NK-92 (cell line): ENCODE measurements around the gene DGAT2.
"Not testable (repeated sequence)": the region's sequence is repeated elsewhere in the genome, so short reads cannot be mapped to it uniquely, and the experiment has no call there.

Experiments
- DNase-seq: peaks from one replicate; lab custom pipeline; 2025; ENCODE audit not compliant: unreplicated experiment; lab: John Stamatoyannopoulos, UW

DGAT2 gene

DNA sequence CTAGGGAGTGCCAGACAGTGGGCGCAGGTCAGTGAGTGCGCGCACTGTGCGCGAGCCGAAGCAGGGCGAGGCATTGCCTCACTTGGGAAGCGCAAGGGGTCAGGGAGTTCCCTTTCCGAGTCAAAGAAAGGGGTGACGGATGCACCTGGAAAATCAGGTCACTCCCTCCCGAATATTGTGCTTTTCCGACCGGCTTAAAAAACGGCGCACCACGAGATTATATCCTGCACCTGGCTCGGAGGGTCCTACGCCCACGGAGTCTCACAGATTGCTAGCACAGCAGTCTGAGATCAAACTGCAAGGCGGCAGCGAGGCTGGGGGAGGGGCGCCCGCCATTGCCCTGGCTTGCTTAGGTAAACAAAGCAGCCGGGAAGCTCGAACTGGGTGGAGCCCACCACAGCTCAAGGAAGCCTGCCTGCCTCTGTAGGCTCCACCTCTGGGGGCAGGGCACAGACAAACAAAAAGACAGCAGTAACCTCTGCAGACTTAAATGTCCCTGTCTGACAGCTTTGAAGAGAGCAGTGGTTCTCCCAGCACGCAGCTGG, 19.8 kb upstream of the DGAT2 start:
- DNase-seq = not testable (repeated sequence)

DNA sequence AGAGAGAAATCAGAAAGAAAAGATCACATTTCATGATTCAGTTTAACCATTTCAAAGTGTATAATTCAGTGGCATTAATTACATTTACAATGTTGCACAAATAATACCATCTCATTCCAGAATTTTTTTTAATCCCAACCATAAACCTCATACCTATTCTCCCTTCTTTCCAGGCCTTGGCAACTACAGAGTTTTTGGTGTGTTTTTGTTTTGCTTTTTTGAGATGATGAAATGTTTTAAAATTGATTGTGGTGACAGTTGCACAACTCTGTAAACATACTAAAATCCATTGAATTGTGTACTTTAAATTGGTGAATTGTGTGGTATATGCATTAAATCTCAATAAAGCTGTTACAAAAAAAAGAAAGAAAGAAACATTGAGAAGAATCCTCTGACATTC, 13.6 kb upstream of the DGAT2 start:
- not testable (repeated sequence) for DNase-seq

DNA sequence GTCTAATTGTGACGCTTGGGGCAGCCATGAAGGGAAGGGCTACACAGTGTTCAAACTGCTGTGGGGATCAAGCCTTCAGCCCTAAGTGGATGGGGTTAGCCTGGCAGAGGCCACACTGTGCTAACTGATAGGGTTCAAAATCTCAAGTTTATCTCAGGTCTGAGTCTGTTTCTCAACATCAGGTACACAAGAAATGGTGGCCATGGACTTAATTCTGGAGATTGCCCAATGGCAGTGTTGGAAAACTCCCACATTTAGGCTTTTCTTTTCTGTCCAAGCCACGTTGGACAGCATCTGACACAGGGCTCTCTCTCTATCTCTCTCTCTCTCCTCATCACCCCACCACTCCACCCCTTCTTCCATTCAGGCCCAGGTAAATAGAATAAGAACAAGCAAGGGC, 10.9 kb upstream of the DGAT2 start:
- DNase-seq = no peak

DNA sequence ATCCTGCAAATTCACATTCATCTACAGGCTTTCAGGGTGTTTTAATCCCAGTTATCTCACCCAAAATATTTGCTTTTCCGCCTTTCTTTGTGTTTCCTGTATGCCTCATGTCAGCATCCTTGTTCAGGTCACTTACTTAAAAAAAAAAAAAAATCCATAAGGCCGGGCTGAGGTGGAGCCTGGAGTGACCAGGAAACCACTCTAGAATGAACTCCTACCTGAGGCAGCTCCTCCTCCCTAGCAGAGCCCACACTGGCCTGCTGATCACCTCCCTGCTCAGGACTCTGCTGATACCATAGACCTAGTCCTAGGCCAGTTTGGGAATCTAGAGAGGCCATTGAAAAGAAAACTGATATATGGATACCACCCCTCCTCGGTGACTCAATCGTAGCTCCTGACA, 8.7 kb upstream of the DGAT2 start:
- no peak for DNase-seq

DNA sequence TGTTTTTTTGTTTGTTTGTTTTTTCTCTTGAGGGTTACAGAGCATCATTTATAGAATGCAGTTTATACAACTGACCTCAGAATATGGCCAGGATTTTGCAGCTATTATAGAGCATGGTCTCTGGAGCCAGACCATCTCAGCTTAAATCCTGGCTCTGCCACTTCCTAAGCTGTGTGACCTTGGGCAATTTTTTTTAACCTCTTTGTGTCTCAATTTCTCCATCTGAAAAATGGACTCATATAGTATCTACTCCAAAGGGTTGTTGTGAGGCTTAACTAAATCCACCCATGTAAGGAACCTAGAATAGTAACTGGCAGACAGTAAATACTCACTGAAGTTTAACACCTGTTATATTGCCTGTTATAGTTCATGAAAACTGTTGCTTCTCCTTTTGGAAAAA, 8.3 kb upstream of the DGAT2 start:
- no peak for DNase-seq

DNA sequence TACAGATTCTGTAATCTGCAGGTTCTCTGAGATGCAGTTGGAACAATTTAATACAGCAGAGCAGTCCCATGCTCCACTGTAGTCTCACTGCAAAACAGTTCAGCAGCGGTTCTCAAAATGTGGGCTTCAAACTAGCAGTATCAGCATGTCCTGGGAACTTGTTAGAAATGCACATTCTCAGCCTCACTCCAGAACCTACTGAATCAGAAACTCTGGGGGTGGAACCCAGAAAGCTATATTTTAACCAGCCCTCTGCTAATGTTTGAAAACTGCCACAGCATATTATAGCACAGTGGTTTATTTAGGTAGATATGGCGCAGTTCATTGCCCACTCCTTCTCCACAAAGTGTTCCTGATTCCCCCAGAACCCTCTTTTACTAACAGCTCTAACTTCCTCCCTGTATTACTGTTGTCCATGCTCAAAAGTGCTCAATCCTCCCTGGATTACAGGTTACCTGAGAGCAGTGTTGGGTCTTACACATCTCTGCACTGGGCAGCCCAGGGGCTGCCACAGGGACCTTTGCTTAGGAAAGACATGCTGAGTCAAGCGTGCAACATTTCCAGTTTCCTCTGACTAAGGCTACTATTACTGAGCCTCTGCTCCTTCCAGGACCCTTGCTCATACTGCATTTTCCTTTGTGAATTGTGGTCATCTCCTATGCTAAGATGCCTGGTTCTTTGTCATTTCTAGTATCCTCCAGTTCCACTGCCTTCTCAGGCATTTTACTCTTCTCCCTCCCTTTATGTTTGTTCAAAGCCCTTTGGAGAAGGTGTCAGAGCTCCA, 7.7 kb upstream of the DGAT2 start:
- no peak for DNase-seq

DNA sequence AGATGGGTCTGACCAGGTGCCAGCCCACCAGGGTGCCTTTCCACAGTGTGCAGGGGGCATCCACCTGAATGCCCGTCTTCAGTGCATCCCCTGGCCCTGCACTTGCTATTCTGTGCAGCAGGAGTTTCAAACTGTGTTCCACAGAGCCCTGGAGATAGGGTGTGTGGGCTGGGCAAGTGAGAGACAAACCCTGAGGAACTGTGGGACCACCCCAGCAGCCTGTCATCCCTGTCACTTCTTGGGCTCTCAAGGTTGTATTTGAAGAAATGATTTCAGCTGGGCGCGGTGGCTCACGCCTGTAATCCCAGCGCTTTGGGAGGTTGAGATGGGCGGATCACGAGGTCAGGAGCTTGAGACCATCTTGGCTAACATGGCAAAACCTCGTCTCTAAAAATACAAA, 6.4 kb upstream of the DGAT2 start:
- no peak for DNase-seq

DNA sequence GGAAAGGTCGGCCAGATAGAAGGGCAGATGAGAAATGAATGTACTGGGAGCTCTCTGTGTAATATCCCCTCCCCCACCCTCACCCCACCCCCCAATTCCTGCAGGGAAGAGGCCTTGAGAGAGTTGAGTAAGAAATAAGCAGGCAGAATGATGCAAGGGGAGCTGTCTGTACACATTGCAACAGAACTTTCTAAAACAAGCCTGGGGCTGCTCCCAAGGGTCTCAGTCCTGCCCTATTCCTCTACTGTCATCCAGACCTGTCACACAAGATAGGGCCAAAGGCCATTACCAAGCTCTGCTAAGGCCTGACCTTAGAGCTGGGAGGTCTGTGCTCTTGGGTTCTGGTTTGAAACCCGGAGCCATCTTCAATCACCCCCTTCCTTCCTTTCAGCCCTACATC, 5.7 kb upstream of the DGAT2 start:
- DNase-seq = no peak

DNA sequence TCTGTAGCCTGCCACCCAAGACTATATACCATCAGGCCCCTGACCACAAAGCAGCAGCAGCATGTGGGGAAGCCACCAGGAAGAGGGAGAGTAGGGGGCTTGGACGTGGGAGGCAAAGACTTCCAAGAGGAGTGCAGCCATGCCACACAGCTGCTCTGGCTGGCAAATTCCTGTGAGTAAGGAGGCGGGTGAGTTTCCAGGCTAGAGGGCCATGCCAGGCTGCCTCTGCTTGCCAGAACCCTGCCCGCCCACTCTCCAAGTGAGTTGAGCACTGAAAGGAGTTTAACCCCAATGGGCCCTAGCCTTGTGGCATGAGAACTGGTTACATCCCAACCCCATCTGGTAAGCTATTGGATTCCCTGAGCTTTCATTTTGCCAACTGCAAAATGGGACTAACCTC, 4.7 kb upstream of the DGAT2 start:
- no peak for DNase-seq

DNA sequence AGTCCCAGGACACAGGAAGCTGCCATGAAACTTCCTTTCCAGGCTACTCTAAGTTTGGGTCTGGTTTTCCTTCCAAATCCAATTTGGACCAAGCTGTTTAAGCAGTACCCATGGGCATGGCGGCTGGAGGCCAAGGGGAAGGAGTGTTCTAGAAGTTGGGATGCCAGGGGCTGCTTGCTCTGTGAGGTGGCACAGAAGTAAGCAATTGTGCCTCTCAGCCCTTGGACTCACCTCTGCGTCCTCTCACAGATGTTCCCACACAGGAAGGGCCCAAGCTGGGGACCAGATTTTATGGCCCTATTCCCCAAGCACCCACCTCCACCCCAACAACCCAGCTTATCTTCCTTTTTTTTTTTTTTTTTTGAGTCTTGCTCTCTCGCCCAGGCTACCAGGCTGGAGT, 3.5 kb upstream of the DGAT2 start:
- DNase-seq = no peak

DNA sequence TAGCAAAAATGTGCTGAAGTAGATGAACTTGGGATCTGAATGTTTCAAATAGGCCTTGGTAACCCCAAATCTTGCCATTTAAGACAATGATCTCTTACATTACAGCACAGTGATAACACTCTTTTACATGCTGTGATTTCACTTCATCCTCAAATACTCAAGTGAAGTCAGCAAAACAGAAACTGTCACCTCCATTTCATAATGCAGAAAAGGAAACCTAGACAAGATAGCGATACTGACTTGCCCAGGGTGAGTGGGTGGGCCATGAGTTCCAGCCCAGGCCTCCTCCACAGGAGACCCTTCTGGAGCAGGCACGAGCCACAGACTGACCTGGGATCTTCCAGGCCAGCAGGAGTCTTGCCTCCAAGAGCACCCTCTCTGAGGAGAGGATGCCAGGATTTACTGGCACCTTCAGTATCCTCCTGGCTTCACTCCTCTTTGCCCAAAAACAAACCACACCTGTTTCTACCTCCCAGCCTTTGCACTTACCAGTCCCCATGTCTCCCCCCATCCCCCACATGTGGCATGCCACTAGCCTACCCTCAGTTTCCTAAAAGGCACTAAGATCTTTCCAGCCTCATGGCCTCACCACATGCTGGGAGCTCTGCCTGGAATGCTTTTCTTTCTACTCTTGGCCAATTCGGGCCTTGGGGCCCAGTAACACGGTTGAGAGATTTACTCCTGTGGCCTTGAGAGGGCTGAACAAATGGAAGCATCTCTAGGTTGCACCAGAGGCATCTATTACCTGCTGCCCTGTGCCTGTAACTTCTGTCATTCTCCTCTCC, 1.9 kb upstream of the DGAT2 start:
- no peak for DNase-seq

DNA sequence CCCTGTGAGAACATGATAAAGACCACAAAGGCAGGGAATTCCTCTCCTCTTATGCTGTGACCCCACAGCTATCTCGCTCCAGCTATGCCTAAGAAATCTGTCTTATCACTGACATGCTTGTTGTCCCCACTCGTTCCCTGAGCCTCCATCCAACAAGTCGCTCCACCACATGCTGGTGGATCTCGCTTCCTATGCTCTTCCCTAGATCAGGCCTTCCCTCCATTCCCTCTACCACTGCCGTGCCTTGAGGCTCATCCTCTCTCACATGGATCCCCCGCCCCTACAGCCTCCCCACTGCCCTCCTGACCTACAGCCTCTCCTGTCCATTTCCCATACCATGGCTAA, 1.4 kb upstream of the DGAT2 start:
- DNase-seq = no peak

DNA sequence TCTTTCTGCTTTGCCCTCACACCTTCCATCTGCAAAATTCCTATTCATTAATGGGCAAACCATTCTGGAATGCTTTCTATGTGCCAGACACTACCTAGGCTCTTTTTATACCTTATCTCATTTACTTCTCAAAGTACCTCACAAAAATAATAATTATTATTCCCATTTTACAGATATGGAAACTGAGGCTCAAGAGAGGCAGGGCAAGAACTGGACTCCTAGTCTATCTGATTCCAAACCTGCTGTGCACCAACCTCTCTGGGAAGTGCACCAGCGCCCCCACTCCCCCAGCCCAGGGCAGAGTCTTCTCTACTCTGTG, 826 bp upstream of the DGAT2 start:
- DNase-seq = no peak

DNA sequence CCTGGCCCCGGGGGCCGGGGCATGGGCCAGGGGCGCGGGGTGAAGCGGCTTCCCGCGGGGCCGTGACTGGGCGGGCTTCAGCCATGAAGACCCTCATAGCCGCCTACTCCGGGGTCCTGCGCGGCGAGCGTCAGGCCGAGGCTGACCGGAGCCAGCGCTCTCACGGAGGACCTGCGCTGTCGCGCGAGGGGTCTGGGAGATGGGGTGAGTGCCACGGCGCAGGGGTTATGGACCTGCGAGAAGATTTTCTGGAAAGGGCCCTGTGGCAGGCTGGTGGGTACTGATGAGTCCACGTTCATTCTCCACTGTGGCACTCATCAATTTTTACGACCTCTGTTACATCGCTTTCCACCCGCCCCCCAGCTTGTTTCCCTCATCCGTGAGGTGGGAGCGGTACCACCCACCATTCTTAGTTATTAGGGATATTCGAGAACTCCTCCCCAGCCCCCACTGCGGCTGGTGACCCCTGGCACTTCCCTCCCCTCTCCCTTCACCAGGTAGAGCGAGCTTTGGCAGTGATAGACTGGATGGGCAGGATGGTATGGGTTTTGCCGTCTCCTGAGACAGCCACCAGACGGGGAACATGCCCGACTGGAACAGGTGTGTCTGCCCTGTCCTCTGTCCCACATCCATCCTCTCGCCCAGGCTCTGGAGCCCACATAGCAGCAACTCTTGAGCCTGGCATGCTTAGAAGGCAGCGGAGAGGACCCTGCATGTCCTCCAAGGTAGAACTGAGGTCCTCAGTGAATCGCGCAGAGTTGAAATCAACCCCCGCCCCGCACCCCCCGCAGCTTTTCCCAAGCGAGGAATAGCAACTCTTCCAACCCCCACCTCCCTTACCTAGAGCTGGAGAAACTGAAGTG, 562 bp downstream of the DGAT2 start:
- no peak for DNase-seq

DNA sequence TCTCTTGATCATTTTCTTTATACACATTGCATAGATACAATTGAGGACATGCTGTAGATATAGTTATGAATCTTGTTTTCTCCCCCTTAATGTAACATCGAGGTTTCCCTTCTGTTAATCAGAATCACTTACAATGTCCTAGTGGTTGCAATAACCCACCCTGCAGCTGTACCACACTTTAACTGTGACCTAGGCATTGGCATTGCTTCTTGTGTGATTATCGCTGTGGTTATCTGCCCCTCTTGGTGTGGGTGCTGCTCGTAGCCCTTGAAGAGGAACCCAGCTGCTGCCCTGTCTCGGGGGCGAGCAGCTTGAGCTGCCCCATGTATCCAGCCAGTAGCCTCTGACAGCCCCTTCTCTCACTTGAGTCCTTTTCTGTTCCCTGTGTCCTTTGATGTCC, 1.5 kb downstream of the DGAT2 start:
- no peak for DNase-seq

DNA sequence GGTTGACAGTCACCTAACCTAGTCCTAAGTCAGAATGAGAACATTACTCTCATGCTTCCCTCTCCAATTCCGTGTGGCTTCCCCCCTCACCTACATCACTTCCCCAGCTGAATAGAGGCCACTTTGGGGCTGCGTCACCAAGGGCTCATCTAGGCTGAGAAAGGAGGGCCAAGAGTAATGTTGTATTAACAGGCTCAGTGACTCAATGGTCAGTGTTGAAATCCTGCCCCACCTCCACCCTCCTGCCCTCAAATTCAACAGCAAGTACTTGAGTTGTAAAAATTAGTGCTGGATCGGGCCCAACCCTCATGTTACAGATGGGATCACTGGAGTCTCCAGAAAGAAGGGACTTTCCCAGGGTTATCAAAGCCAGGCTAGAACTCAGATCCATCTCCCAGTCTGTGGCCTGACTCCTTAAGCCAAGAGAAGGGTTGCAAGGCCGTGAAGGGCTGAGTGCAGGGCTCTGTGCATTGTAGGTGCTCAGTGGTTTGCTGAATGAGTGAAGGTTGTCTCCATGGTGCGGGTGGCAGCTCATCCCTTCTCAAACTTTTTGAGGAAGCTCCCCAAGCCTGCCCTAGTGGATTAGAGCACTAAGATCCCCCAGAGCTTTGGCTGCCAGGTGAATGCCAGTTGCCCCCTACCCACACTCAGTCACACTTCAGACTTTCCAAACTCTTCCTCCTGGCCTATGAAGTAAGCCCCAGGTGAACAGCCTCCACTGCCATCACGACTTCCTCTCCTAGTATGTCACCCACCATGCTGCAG, 3.2 kb downstream of the DGAT2 start:
- DNase-seq = no peak

DNA sequence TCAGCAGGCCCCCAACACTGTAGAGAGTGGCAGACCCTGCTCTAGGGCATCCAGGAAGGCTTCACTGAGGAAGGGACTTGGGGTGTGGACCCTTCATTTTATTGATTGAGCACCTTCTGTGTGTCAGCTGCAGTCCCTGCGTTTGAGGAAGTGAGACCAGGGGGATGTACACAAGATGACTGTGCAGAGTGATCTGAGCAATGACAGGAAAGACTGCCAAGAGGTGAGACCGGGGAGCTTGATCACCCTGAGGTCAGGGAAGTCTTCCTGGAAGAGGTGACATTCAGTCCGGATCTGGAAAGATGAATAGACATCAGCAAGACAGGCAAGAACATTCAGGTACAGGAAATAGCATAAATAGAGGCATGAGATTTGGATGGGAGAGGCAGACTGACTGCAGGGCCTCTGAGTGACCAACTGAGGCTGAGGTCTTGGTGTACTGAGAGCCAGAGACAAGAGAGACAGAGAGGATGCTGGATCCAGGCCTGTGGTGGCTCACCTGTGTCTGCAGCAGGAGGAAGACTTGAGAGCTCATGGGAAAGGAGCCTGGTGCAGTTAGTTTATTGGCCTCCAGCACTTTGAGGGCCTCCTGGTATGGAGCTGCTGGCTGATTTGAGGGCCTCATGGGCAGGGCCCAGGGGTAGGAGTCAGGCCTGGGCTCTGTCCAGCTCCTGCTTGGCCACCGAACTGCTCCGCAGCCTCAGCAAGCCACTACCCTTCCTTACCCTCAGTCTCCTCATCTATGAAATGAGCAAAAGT, 5.2 kb downstream of the DGAT2 start:
- no peak for DNase-seq

DNA sequence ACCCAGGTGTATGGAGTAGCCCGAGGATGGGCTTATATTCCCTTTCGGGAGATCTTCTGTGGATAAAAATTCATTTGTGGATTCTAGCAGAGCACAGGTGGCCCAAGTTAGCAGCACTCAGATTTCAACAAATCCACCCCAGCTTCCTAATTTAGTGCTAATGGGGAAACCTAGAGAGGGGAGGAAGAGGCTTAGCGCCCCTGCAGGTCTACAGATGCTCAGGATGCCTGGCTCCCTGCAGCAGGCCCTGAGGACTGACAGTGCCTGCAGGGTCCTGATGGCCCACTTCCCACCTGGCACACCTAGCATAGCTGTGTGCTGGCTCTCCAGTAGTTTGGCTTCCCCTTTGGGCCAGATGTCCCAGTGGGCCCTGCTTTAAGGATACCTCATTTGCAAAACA, 6.5 kb downstream of the DGAT2 start:
- no peak for DNase-seq

DNA sequence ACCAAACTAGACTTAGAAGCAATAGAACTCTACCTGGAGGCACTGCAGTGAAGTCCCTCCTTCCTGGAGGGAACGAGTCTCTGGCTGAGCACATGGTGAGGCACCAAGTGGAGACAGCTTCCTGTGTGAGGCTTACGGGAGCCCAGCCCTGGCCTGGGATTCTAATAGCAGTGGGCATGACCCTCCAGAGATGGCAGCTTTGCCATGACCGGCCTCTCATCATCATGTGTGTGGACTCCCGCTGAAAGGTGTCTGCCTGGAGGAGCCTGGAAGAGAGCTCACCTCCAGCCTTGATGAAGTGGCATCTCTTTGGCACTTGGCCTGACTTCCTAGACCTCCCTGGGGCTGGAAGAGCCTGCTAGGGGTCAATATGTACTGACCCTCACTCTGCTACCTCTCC, 8.0 kb downstream of the DGAT2 start:
- DNase-seq = no peak

DNA sequence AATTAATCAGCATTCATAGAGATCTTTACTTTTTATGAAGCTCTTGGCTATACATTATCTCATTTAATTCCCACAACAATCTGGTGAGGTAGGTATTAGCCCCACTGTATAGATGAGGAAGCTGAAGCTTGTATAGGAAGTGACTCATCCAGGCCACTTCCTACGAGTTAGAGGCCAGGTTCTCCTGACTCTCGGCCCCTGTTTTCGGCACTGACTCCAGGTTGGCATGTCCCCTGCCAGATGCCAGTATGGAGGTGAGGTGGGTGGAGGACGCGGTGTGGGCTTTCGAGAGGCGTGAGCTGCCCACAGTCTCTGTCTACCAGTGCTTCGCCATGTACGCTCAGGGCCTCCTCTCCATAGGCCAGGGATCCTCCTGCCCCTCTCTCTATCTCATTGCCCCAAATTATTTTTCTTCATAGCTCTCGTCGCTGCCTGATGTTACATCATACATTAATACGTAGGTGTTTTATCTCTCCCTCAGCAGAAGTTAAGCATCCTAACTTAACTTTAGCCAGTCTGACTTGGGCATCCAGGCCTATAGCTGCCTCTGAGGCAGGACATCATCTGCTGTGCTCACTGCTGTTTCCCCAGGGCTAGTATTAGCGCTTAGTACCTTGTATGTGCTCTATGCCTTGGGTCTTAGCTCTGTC, 9.0 kb downstream of the DGAT2 start:
- DNase-seq = no peak
